Liver (tissue), 9 donors: ENCODE measurements around the gene RNASE13. TPM values are rescaled to one million over a fixed set of nuclear protein-coding genes. Genes with fewer than 3 reads are reported as not detected.

Source experiments
- DNase-seq: peaks from one replicate; pipeline ENCODE4 v3.0.0-alpha.2; 2017; ENCODE audit warnings: low spot score
- H3K27ac ChIP-seq, 2 donors: one replicate each; pipeline ENCODE4 v1.7.0; 2013; ENCODE audit warnings: inconsistent platforms in 2 of 2, low read length in 2 of 2, control low read depth in 1 of 2, low read depth in 1 of 2, mild to moderate bottlenecking in 1 of 2
- H3K27me3 ChIP-seq, 4 donors: one replicate each; pipeline versions ENCODE4 v1.6.1 to v1.7.0; 2013; ENCODE audit warnings: low read length in 3 of 4, inconsistent platforms in 1 of 4, mild to moderate bottlenecking in 1 of 4, moderate library complexity in 1 of 4; ENCODE audit not compliant: control insufficient read depth in 4 of 4, insufficient read depth in 4 of 4
- H3K36me3 ChIP-seq, 4 donors: one replicate each; pipeline versions ENCODE4 v1.6.1 to v1.7.0; 2013; ENCODE audit warnings: low read length in 3 of 4, mild to moderate bottlenecking in 3 of 4, low read depth in 1 of 4, moderate library complexity in 1 of 4; ENCODE audit not compliant: control insufficient read depth in 4 of 4, insufficient read depth in 3 of 4
- H3K4me1 ChIP-seq, 4 donors: one replicate each; pipeline versions ENCODE4 v1.6.1 to v1.7.0; 2013; ENCODE audit warnings: low read length in 3 of 4, mild to moderate bottlenecking in 3 of 4, moderate library complexity in 1 of 4; ENCODE audit not compliant: control insufficient read depth in 4 of 4, insufficient read depth in 4 of 4
- H3K4me3 ChIP-seq, 3 donors: one replicate each; pipeline versions ENCODE4 v1.6.1 to v1.7.0; 2013; ENCODE audit warnings: low read length in 3 of 3, control low read depth in 1 of 3, low read depth in 1 of 3, mild to moderate bottlenecking in 1 of 3
- H3K9ac ChIP-seq, 2 donors: one replicate each; pipeline ENCODE4 v1.7.0; 2013; ENCODE audit warnings: low read length in 2 of 2, mild to moderate bottlenecking in 2 of 2, moderate library complexity in 2 of 2, control low read depth in 1 of 2, low read depth in 1 of 2
- H3K9me3 ChIP-seq, 4 donors: one replicate each; pipeline versions ENCODE4 v1.6.1 to v1.7.0; 2013; ENCODE audit warnings: low read length in 3 of 4; ENCODE audit not compliant: control insufficient read depth in 4 of 4
- ATF3 ChIP-seq: IDR thresholded peaks from 2 replicates; pipeline ENCODE4 v1.6.1; 2016; ENCODE audit warnings: antibody characterized with exemption
- CTCF ChIP-seq: fragments of 150-350 bp; IDR thresholded peaks from 2 replicates; pipeline ENCODE4 v1.5.1; 2017; ENCODE audit warnings: improper control_type of control experiment, low read depth, low read length; ENCODE audit not compliant: missing input control
- EGR1 ChIP-seq, 2 donors: IDR thresholded peaks; 2 replicates each; pipeline ENCODE4 v1.6.1; 2016 to 2018; ENCODE audit warnings: antibody characterized with exemption in 2 of 2, low read depth in 2 of 2
- FOXA1 ChIP-seq: IDR thresholded peaks from 2 replicates; pipeline ENCODE4 v1.6.1; 2016; ENCODE audit warnings: antibody characterized with exemption
- FOXA2 ChIP-seq: IDR thresholded peaks from 2 replicates; pipeline ENCODE4 v1.6.1; 2016; ENCODE audit warnings: antibody characterized with exemption
- GABPA ChIP-seq, 2 donors: IDR thresholded peaks in 1 of 2; conservative IDR thresholded peaks in 1 of 2; 2 replicates each; pipeline ENCODE4 v1.6.1; 2016; ENCODE audit warnings: antibody characterized with exemption in 2 of 2, mild to moderate bottlenecking in 1 of 2, moderate library complexity in 1 of 2
- HNF4G ChIP-seq: IDR thresholded peaks from 2 replicates; pipeline ENCODE4 v1.6.1; 2016; ENCODE audit warnings: antibody characterized with exemption
- JUND ChIP-seq, 2 donors: IDR thresholded peaks; 2 replicates each; pipeline ENCODE4 v1.6.1; 2016; ENCODE audit warnings: antibody characterized with exemption in 2 of 2
- MAX ChIP-seq: IDR thresholded peaks from 2 replicates; pipeline ENCODE4 v1.6.1; 2016; ENCODE audit warnings: antibody characterized with exemption
- NR2F2 ChIP-seq: IDR thresholded peaks from 2 replicates; pipeline ENCODE4 v1.6.1; 2016; ENCODE audit warnings: antibody characterized with exemption
- RAD21 ChIP-seq, 2 donors: IDR thresholded peaks; 2 replicates each; pipeline ENCODE4 v1.6.1; 2016; ENCODE audit warnings: antibody characterized with exemption in 2 of 2, mild to moderate bottlenecking in 2 of 2
- REST ChIP-seq: IDR thresholded peaks from 2 replicates; pipeline ENCODE4 v1.6.1; 2016; ENCODE audit warnings: antibody characterized with exemption, mild to moderate bottlenecking
- RXRA ChIP-seq, 2 donors: IDR thresholded peaks; 2 replicates each; pipeline ENCODE4 v1.6.1; 2017 to 2018; ENCODE audit warnings: antibody characterized with exemption in 2 of 2, mild to moderate bottlenecking in 1 of 2
- TAF1 ChIP-seq: conservative IDR thresholded peaks from 2 replicates; pipeline ENCODE4 v1.6.1; 2016; ENCODE audit warnings: antibody characterized with exemption, mild to moderate bottlenecking
- YY1 ChIP-seq: IDR thresholded peaks from 2 replicates; pipeline ENCODE4 v1.6.1; 2016; ENCODE audit warnings: antibody characterized with exemption, mild to moderate bottlenecking
- ZBTB33 ChIP-seq: IDR thresholded peaks from 2 replicates; pipeline ENCODE4 v1.6.1; 2016; ENCODE audit warnings: antibody characterized with exemption
- WGBS: extraction: QIAGEN DNeasy Blood & Tissue Kit; methylation state at CpG from one replicate; pipeline ENCODE4 v1.1.7; 2013; 5-methylcytosine and 5-hydroxymethylcytosine counted together
- polyA plus RNA-seq, 2 donors: library from polyadenylated mRNA; stranded (reverse) in 1 of 2; unstranded in 1 of 2; fragments of 200-250 nt in 1 of 2; fragments of >200 nt in 1 of 2; fragmentation: Nextera tagmentation in 1 of 2; extraction: Ambion mirVana in 1 of 2; gene quantifications; one replicate each; pipeline versions ENCODE4 v1.2.1 to v1.2.3, GENCODE V29; 2013 to 2015
- total RNA-seq, 2 donors: library from RNA; depleted of rRNA; stranded (reverse); fragments of >200 nt; gene quantifications; one replicate each; pipeline ENCODE4 v1.2.3, GENCODE V29; 2014
- donor health status: healthy.
- donor health status: healthy.
- donor health status: healthy.
- donor health status: healthy.
- donor health status: healthy.

The RNASE13 gene
- total and polyA plus RNA-seq, 4 donors, result 0.05 to 0.08 TPM; not detected in 2

GRCh38 chr14:21071225-21072030, 36.8 kb upstream of the RNASE13 start:
- Histone ChIP-seq H3K27ac (peak overlapping the region; percentile 62 to 85), H3K4me3 (peak overlapping the region; percentile 65 to 83 (median 77)), H3K9me3 (no peaks in the 10 kb centered on the region), H3K27me3 (no peaks in the 10 kb centered on the region), H3K36me3 (peaks cover 5 to 17% (median 9%) of the 10 kb centered on the region in 4 donors), H3K4me1 (peaks cover 9 to 56% (median 41%) of the 10 kb centered on the region in 4 donors), H3K9ac (peak overlapping the region in 1 of 2 donors; percentile 56)
- DNase-seq, result peak; percentile 63
- no peak for TF ChIP-seq EGR1 (IDR thresholded peaks at IDR 0.05; ENCODE audit: low read depth in 2 of 2)
- TF ChIP-seq TAF1, result no peak
- TF ChIP-seq RAD21 (IDR thresholded peaks at IDR 0.05), result no peak
- no peak for TF ChIP-seq ZBTB33
- no peak for TF ChIP-seq MAX
- TF ChIP-seq FOXA1, result no peak
- no peak for TF ChIP-seq JUND (IDR thresholded peaks at IDR 0.05)
- no peak for TF ChIP-seq NR2F2
- TF ChIP-seq FOXA2, result no peak
- no peak for TF ChIP-seq GABPA (IDR thresholded peaks at IDR 0.05 in 1 of 2, conservative IDR thresholded peaks at IDR 0.05 in 1 of 2)
- no peak for TF ChIP-seq HNF4G
- no peak for TF ChIP-seq ATF3
- TF ChIP-seq YY1, result no peak
- no peak for TF ChIP-seq REST
- no peak for TF ChIP-seq RXRA (IDR thresholded peaks at IDR 0.05)
- no peak for TF ChIP-seq CTCF
- 7% methylated on average over 37 of the region's 37 CpGs for WGBS
